ENCODE measurements around the gene CDK5R2.

DNA sequence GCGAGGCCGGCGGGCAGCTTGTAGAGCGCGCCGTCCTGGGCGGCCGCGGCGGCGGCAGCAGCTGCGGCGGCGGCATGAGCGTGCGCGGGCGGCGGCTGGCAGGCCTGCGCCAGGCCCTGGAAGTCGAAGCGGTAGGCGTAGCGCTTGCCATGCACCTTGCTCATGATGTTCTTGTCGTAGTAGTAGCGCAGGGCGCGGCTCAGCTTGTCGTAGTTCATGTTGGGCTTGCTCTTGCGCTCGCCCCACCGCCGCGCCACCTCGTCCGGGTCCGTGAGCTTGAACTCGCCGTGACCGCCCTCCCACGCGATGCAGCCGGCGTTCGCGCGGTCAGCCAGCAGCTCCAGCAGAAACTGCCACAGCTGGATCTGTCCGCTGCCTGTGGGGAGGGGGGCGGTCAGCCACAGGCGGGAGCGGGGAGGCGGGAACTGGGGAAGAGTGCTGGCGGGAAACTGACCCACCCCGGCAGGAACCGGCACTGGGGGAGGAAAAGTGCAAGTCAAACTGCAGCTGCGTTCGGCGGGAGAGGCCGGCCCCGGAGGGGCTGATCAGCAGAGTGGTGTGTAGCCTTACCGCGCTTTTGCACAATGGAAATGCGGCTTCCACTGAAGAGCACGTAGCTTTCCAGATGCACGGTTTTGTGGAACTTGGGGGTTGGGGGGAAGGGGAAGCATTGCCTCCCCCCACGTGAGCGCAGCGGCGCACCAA, 22.6 kb downstream of the CDK5R2 start:
- TF ChIP-seq, protein P1, sequence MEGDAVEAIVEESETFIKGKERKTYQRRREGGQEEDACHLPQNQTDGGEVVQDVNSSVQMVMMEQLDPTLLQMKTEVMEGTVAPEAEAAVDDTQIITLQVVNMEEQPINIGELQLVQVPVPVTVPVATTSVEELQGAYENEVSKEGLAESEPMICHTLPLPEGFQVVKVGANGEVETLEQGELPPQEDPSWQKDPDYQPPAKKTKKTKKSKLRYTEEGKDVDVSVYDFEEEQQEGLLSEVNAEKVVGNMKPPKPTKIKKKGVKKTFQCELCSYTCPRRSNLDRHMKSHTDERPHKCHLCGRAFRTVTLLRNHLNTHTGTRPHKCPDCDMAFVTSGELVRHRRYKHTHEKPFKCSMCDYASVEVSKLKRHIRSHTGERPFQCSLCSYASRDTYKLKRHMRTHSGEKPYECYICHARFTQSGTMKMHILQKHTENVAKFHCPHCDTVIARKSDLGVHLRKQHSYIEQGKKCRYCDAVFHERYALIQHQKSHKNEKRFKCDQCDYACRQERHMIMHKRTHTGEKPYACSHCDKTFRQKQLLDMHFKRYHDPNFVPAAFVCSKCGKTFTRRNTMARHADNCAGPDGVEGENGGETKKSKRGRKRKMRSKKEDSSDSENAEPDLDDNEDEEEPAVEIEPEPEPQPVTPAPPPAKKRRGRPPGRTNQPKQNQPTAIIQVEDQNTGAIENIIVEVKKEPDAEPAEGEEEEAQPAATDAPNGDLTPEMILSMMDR (conservative IDR thresholded peaks at IDR 0.05 in 1 of 2, IDR thresholded peaks at IDR 0.05 in 1 of 2; ENCODE audit: low read depth in 1 of 2, low read length in 2 of 2) = no peak
- peak; percentile 98 for TF ChIP-seq EZH2 (IDR thresholded peaks at IDR 0.05; ENCODE audit: low read length, missing control alignments)

Measured in fibroblast of lung (primary cell).